Astrocyte (in vitro differentiated cells and primary cell): ENCODE data around the gene OR51E2. TPM values are rescaled to one million over a fixed set of nuclear protein-coding genes. Genes with fewer than 3 reads are reported as not detected.

Experiments used
- DNase-seq: peaks from one replicate; pipeline ENCODE4 v3.0.0-alpha.2; 2010; ENCODE audit warnings: low read depth
- FAIRE-seq: peaks from 2 replicates; lab custom pipeline; 2011; peaks lifted over from hg19 to GRCh38; lab: Jason Lieb, UNC
- H2AFZ ChIP-seq: 2 replicates; pipeline ENCODE4 v1.6.0; 2012; ENCODE audit warnings: low read depth, low read length, inconsistent platforms
- H3K27ac ChIP-seq: 2 replicates; pipeline ENCODE4 v1.5.1; 2011; ENCODE audit warnings: low read depth, low read length, inconsistent platforms
- H3K27me3 ChIP-seq: 2 replicates; pipeline ENCODE4 v1.6.0; 2011; ENCODE audit warnings: low read length, inconsistent platforms; ENCODE audit not compliant: insufficient read depth
- H3K36me3 ChIP-seq: 2 replicates; pipeline ENCODE4 v1.5.1; 2011; ENCODE audit warnings: low read length, inconsistent platforms; ENCODE audit not compliant: insufficient read depth
- H3K4me1 ChIP-seq: 2 replicates; pipeline ENCODE4 v1.5.1; 2011; ENCODE audit warnings: low read length, inconsistent platforms; ENCODE audit not compliant: insufficient read depth
- H3K4me2 ChIP-seq: 2 replicates; pipeline ENCODE4 v1.6.0; 2012; ENCODE audit warnings: low read length, inconsistent platforms
- H3K4me3 ChIP-seq: 2 replicates; pipeline ENCODE4 v1.5.1; 2011; ENCODE audit warnings: low read depth, mild to moderate bottlenecking, low read length, inconsistent platforms; ENCODE audit not compliant: insufficient read depth
- H3K79me2 ChIP-seq: 2 replicates; pipeline ENCODE4 v1.6.0; 2012; ENCODE audit warnings: mild to moderate bottlenecking, low read length, inconsistent platforms; ENCODE audit not compliant: insufficient read depth
- H3K9ac ChIP-seq: 2 replicates; pipeline ENCODE4 v1.6.0; 2012; ENCODE audit warnings: mild to moderate bottlenecking, low read length, inconsistent platforms
- H3K9me3 ChIP-seq: 2 replicates; pipeline ENCODE4 v1.5.1; 2012; ENCODE audit warnings: low read depth, mild to moderate bottlenecking, low read length, inconsistent platforms; ENCODE audit not compliant: insufficient read depth
- H4K20me1 ChIP-seq: 2 replicates; pipeline ENCODE4 v1.6.0; 2012; ENCODE audit warnings: low read length, inconsistent platforms; ENCODE audit not compliant: insufficient read depth
- H3K27ac Mint-ChIP-seq: one replicate; pipeline ENCODE4 v1.8.0; 2021; ENCODE audit warnings: mild to moderate bottlenecking, mixed read lengths; ENCODE audit not compliant: unreplicated experiment
- H3K27me3 Mint-ChIP-seq: one replicate; pipeline ENCODE4 v1.8.0; 2021; ENCODE audit warnings: low read depth, mixed read lengths; ENCODE audit not compliant: unreplicated experiment
- H3K36me3 Mint-ChIP-seq: one replicate; pipeline ENCODE4 v1.8.0; 2021; ENCODE audit warnings: low read depth, mixed read lengths; ENCODE audit not compliant: unreplicated experiment
- H3K4me1 Mint-ChIP-seq: one replicate; pipeline ENCODE4 v1.8.0; 2021; ENCODE audit warnings: low read depth, mixed read lengths; ENCODE audit not compliant: unreplicated experiment
- H3K4me3 Mint-ChIP-seq: one replicate; pipeline ENCODE4 v1.8.0; 2021; ENCODE audit warnings: mild to moderate bottlenecking, moderate library complexity, mixed read lengths; ENCODE audit not compliant: unreplicated experiment
- H3K9me3 Mint-ChIP-seq: one replicate; pipeline ENCODE4 v1.8.0; 2021; ENCODE audit warnings: mild to moderate bottlenecking, mixed read lengths; ENCODE audit not compliant: unreplicated experiment
- CTCF ChIP-seq: IDR thresholded peaks from 2 replicates; pipeline ENCODE4 v1.5.1; 2011; ENCODE audit warnings: low read depth, mild to moderate bottlenecking, inconsistent platforms, low read length, moderate library complexity; ENCODE audit not compliant: insufficient read depth
- EZH2 ChIP-seq: IDR thresholded peaks from 2 replicates; pipeline ENCODE4 v1.6.1; 2012; ENCODE audit warnings: mild to moderate bottlenecking, low read length, inconsistent platforms; ENCODE audit not compliant: insufficient read depth
- total RNA-seq: library from RNA; stranded (reverse); gene quantifications from 2 replicates; pipeline ENCODE4 v1.2.1, GENCODE V29; 2021

OR51E2 gene
- total RNA-seq, 1 donor from 2014 or later, result 0.27 TPM

DNA sequence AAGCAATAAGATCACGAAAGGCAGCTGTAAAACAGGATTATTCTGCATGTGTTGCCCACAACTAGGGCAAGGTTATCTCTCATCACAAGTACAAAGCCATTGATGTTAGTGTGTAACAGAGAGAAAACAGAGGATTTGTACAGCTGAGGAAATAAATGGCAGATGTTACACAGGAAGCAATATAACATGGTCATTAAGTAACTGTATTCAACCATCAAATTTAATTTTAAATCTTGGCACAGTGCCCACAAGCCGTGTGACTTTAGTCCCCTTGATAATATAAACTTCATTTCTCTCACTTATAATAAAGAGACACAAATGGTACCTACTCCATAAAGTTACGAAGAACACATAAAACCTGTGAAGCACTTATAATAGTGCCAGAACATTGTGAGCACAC lies 17.3 kb downstream of the OR51E2 start:
- no peak for TF ChIP-seq CTCF
- no peak for TF ChIP-seq EZH2
- H3K4me1 ChIP-seq, result peaks cover 9% of the 10 kb centered on the region
- Mint-ChIP-seq H3K36me3 (no peaks in the 10 kb centered on the region), H3K4me3 (no peak overlapping the region), H3K27me3 (no peaks in the 10 kb centered on the region), H3K9me3 (no peaks in the 10 kb centered on the region), H3K27ac (no peak overlapping the region), H3K4me1 (peaks cover 5% of the 10 kb centered on the region)
- no peak overlapping the region for H3K9ac ChIP-seq
- no peaks in the 10 kb centered on the region for H3K27me3 ChIP-seq
- H3K9me3 ChIP-seq, result peaks cover 3% of the 10 kb centered on the region
- no peak for DNase-seq
- H4K20me1 ChIP-seq, result no peaks in the 10 kb centered on the region
- no peak overlapping the region for H3K4me3 ChIP-seq
- H2AFZ ChIP-seq, result no peak overlapping the region
- no peaks in the 10 kb centered on the region for H3K36me3 ChIP-seq
- no peaks in the 10 kb centered on the region for H3K79me2 ChIP-seq
- H3K4me2 ChIP-seq, result no peak overlapping the region
- FAIRE-seq, result no peak
- no peak overlapping the region for H3K27ac ChIP-seq

DNA sequence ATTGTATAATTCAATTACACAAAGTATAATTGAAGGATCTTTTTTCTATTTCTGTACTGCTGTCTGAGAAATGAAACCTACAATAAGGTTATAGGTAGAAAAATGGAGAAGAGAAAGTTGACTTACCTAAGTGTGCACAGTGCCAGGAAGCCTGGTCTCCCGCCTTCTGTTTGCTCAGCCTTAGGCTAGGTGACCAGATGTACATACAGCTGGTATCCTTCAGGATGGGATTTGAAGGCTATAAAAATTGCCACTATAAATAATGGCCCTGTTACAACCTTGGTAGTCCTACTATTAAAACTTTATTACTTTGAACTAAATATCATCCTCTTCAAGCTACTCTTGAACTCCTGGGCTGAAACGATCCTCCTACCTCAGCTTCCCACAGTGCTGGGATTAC lies 19.7 kb downstream of the OR51E2 start:
- no peak overlapping the region for H3K9ac ChIP-seq
- Mint-ChIP-seq H3K4me3 (no peak overlapping the region), H3K9me3 (no peaks in the 10 kb centered on the region), H3K4me1 (peaks cover 6% of the 10 kb centered on the region), H3K27ac (no peak overlapping the region), H3K27me3 (peaks cover 2% of the 10 kb centered on the region), H3K36me3 (no peaks in the 10 kb centered on the region)
- H3K4me2 ChIP-seq, result no peak overlapping the region
- peaks cover 4% of the 10 kb centered on the region for H3K4me1 ChIP-seq
- H3K79me2 ChIP-seq, result no peaks in the 10 kb centered on the region
- no peaks in the 10 kb centered on the region for H3K27me3 ChIP-seq
- H3K4me3 ChIP-seq, result no peak overlapping the region
- H3K36me3 ChIP-seq, result no peaks in the 10 kb centered on the region
- no peaks in the 10 kb centered on the region for H4K20me1 ChIP-seq
- H2AFZ ChIP-seq, result no peak overlapping the region
- H3K27ac ChIP-seq, result no peak overlapping the region
- no peaks in the 10 kb centered on the region for H3K9me3 ChIP-seq
- DNase-seq (no peak), FAIRE-seq (no peak)
- TF ChIP-seq CTCF, result no peak

- no peaks in the 10 kb centered on the region for H4K20me1 ChIP-seq
- H3K9ac ChIP-seq, result no peak overlapping the region
- FAIRE-seq, result no peak
Measured at GRCh38 chr11:4673781-4674180, 23.9 kb downstream of the OR51E2 start.

More at GRCh38 chr11:4673781-4674180, 23.9 kb downstream of the OR51E2 start:
- Histone ChIP-seq H3K4me1 (peaks cover 4% of the 10 kb centered on the region), H3K27me3 (no peaks in the 10 kb centered on the region), H3K4me3 (no peak overlapping the region), H3K27ac (no peak overlapping the region), H3K36me3 (no peaks in the 10 kb centered on the region), H3K9me3 (no peaks in the 10 kb centered on the region), H3K79me2 (no peaks in the 10 kb centered on the region), H3K4me2 (no peak overlapping the region), H2AFZ (no peak overlapping the region)
- no peak for DNase-seq
- no peak for TF ChIP-seq CTCF
- no peak for TF ChIP-seq EZH2
- peaks cover 13% of the 10 kb centered on the region for H3K4me1 Mint-ChIP-seq
- H3K27me3 Mint-ChIP-seq, result peaks cover 2% of the 10 kb centered on the region
- H3K27ac Mint-ChIP-seq, result no peak overlapping the region
- no peaks in the 10 kb centered on the region for H3K36me3 Mint-ChIP-seq
- no peak overlapping the region for H3K4me3 Mint-ChIP-seq
- H3K9me3 Mint-ChIP-seq, result peaks cover 1% of the 10 kb centered on the region
